Fibroblast of lung (primary cell): ENCODE measurements around the gene ZNHIT2. TPM values are rescaled to one million over a fixed set of nuclear protein-coding genes. Genes with fewer than 3 reads are reported as not detected.
A peak's percentile ranks its signal among the peaks of the same experiment; 100 is the strongest.

Experiments used
- DNase-seq, 2 donors: peaks; one replicate each; pipeline versions ENCODE4 v3.0.0 to v3.0.0-alpha.2; 2010; ENCODE audit warnings: low read depth in 2 of 2
- H2AFZ ChIP-seq: 2 replicates; pipeline ENCODE4 v1.5.1; 2012; ENCODE audit warnings: low read length, control low read depth, inconsistent platforms
- H3K27ac ChIP-seq: 2 replicates; pipeline ENCODE4 v1.5.1; 2011; ENCODE audit warnings: low read length, control low read depth; ENCODE audit not compliant: insufficient read depth
- H3K27me3 ChIP-seq: 2 replicates; pipeline ENCODE4 v1.5.1; 2011; ENCODE audit warnings: mild to moderate bottlenecking, low read length; ENCODE audit not compliant: control insufficient read depth, insufficient read depth
- H3K36me3 ChIP-seq: 2 replicates; pipeline ENCODE4 v1.5.1; 2011; ENCODE audit warnings: low read length; ENCODE audit not compliant: control insufficient read depth, insufficient read depth
- H3K4me1 ChIP-seq: 2 replicates; pipeline ENCODE4 v1.5.1; 2011; ENCODE audit warnings: low read length; ENCODE audit not compliant: control insufficient read depth, insufficient read depth; ENCODE audit errors: extremely low read depth
- H3K4me2 ChIP-seq: 2 replicates; pipeline ENCODE4 v1.5.1; 2011; ENCODE audit warnings: low read length, control low read depth; ENCODE audit not compliant: insufficient read depth; ENCODE audit errors: extremely low read depth
- H3K4me3 ChIP-seq, 4 experiments: fragments of 200-600 bp in 1 of 4; sonication (generic) in 1 of 4; replicated peaks in 1 of 4; 2 replicates each; pipeline ENCODE4 v1.5.1; 2011 to 2016; ENCODE audit warnings: low read length in 4 of 4, low read depth in 3 of 4, mild to moderate bottlenecking in 3 of 4, control low read depth in 2 of 4, inconsistent platforms in 1 of 4, mixed read lengths in 1 of 4; ENCODE audit not compliant: insufficient read depth in 1 of 4; ENCODE audit errors: control extremely low read depth in 1 of 4
- H3K79me2 ChIP-seq: 2 replicates; pipeline ENCODE4 v1.5.1; 2012; ENCODE audit warnings: mild to moderate bottlenecking, low read length, inconsistent platforms; ENCODE audit not compliant: control insufficient read depth, insufficient read depth
- H3K9ac ChIP-seq: 2 replicates; pipeline ENCODE4 v1.5.1; 2011; ENCODE audit warnings: mild to moderate bottlenecking, low read length, control low read depth; ENCODE audit not compliant: insufficient read depth
- H3K9me3 ChIP-seq: 2 replicates; pipeline ENCODE4 v1.5.1; 2012; ENCODE audit warnings: low read depth, low read length; ENCODE audit not compliant: control insufficient read depth, insufficient read depth
- H4K20me1 ChIP-seq: 2 replicates; pipeline ENCODE4 v1.5.1; 2011; ENCODE audit warnings: low read length; ENCODE audit not compliant: control insufficient read depth, insufficient read depth; ENCODE audit errors: extremely low read depth
- EZH2 ChIP-seq: IDR thresholded peaks from 2 replicates; pipeline ENCODE4 v1.5.1; 2012; ENCODE audit warnings: low read length, control low read depth, mild to moderate bottlenecking; ENCODE audit errors: missing control alignments
- polyA minus RNA-seq: library from RNA; depleted of rRNA, polyadenylated mRNA; stranded (reverse); fragments of >200 nt; gene quantifications from 2 replicates; pipeline ENCODE4 v1.2.3, GENCODE V29; 2011; ENCODE audit warnings: low replicate concordance
- polyA plus RNA-seq, 2 donors: library from polyadenylated mRNA; depleted of rRNA in 1 of 2; stranded (reverse) in 1 of 2; unstranded in 1 of 2; fragments of >200 nt; gene quantifications; 2 replicates each; pipeline ENCODE4 v1.2.1, GENCODE V29; 2011 to 2012; ENCODE audit warnings: missing spikeins in 1 of 2
- total RNA-seq: library from RNA; depleted of rRNA; stranded (reverse); fragments of >200 nt; gene quantifications from 2 replicates; pipeline ENCODE4 v1.2.1, GENCODE V29; 2014
- TF ChIP-seq, protein P1 (sequence below), 2 donors: IDR thresholded peaks in 1 of 2; conservative IDR thresholded peaks in 1 of 2; 1 replicate in 1 of 2; 2 replicates in 1 of 2; pipeline ENCODE4 v1.5.1; 2011 to 2012; ENCODE audit warnings: low read length in 2 of 2, control low read depth in 1 of 2, inconsistent platforms in 1 of 2, low read depth in 1 of 2, mild to moderate bottlenecking in 1 of 2

ZNHIT2 gene
- 12.8 and 13.2 TPM in 2 replicates for total RNA-seq
- polyA plus RNA-seq: 1.4 and 1.7 TPM in 2 replicates
- polyA plus RNA-seq (2012): 5.8 and 10.2 TPM in 2 replicates
- 0.94 and 1.0 TPM in 2 replicates for polyA minus RNA-seq

DNA sequence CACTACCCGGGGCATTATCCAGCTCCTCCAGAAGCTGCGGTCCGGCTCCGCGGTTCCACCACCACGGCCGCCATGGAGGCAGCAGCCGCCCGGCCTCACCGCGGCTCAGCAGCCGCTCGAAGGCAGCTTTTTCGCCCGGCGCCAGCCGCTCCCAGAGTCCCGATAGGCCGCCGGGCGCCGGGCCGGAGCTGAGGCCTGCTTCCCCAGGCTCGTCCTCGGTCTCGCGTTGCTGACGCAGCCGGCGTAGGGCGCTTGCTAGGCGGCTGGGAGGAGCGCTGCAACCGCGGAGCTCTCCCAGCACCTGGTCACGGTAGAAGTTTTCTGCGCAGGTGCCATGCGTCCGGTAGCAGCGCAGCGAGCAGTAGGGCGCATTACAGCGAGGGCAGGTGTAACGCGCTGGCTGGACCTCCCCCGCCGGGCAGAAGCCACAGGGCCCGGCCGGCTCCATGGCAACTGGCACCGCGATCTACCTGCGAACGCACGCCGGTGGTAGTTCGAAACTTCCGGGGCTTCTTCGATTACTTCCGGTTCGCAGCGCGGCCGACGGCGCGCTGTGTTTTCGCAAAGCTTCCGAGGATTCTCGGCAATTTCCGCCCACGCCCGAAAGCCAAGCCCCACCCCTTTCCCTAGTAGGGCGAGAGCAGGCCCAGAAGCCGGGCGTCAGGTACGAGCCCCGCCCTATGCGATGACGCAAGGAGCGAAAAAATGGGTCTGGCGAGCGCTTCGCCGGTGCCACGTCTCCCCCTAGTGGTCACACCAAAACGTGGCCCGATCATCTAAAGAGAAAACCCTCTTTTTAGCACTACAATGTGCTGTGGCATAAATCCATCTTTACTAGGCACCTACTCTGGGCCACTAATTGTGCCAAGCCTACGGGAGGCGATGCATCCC lies at the start of gene ZNHIT2:
Gene ZNHIT2, minus strand, starts transcription at position 496 of the 891 bp plus-strand sequence. Its CDS starts 48 bp downstream, at position 448.
- H3K4me3 ChIP-seq: peak within 1 kb of the TSS; percentile 74 to 94 (median 83)
- H3K9me3 ChIP-seq: no peaks in the 10 kb centered on the region
- H3K27ac ChIP-seq: peak within 1 kb of the TSS; percentile 85
- no peak for TF ChIP-seq EZH2
- TF ChIP-seq, protein P1, sequence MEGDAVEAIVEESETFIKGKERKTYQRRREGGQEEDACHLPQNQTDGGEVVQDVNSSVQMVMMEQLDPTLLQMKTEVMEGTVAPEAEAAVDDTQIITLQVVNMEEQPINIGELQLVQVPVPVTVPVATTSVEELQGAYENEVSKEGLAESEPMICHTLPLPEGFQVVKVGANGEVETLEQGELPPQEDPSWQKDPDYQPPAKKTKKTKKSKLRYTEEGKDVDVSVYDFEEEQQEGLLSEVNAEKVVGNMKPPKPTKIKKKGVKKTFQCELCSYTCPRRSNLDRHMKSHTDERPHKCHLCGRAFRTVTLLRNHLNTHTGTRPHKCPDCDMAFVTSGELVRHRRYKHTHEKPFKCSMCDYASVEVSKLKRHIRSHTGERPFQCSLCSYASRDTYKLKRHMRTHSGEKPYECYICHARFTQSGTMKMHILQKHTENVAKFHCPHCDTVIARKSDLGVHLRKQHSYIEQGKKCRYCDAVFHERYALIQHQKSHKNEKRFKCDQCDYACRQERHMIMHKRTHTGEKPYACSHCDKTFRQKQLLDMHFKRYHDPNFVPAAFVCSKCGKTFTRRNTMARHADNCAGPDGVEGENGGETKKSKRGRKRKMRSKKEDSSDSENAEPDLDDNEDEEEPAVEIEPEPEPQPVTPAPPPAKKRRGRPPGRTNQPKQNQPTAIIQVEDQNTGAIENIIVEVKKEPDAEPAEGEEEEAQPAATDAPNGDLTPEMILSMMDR (conservative IDR thresholded peaks at IDR 0.05 in 1 of 2, IDR thresholded peaks at IDR 0.05 in 1 of 2; ENCODE audit: low read depth in 1 of 2, low read length in 2 of 2): peak; percentile 82 to 90
- peak within 1 kb of the TSS; percentile 64 for H3K4me2 ChIP-seq
- H3K9ac ChIP-seq: peak within 1 kb of the TSS; percentile 88
- peaks cover 18% of the 10 kb centered on the region for H3K4me1 ChIP-seq
- no peaks in the 10 kb centered on the region for H4K20me1 ChIP-seq
- peak; percentile 97 to 99 for DNase-seq
- peaks cover 37% of the 10 kb centered on the region for H3K79me2 ChIP-seq
- peak within 1 kb of the TSS; percentile 69 for H2AFZ ChIP-seq
- H3K36me3 ChIP-seq: peaks cover 15% of the 10 kb centered on the region
- no peaks in the 10 kb centered on the region for H3K27me3 ChIP-seq

DNA sequence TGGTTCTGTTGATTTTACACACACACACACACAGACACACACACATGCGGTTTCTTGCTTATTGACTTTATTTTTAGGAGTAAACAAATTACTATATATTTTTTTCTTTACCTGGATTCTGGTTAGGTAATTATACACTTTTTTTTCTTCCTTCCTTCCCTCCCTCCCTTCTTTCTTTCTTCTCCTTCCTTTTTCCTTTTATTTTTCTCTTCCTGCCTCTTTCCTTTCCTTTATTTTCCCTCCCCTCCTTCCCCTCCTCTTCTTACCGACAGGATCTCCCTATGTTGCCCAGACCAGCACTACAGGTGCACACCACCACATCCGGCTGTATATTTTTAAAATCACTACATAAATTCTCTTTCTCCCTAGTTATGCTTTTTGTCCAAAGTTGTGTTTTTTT lies 49.4 kb upstream of the ZNHIT2 start:
- H3K79me2 ChIP-seq: no peaks in the 10 kb centered on the region
- peaks cover 3% of the 10 kb centered on the region for H3K4me1 ChIP-seq
- no peak overlapping the region for H3K4me2 ChIP-seq
- no peak overlapping the region for H3K27ac ChIP-seq
- H3K27me3 ChIP-seq: no peaks in the 10 kb centered on the region
- no peak overlapping the region for H2AFZ ChIP-seq
- no peak for DNase-seq
- TF ChIP-seq, protein P1 (conservative IDR thresholded peaks at IDR 0.05 in 1 of 2, IDR thresholded peaks at IDR 0.05 in 1 of 2; ENCODE audit: low read depth in 1 of 2, low read length in 2 of 2): no peak
- TF ChIP-seq EZH2: no peak
- H3K4me3 ChIP-seq: no peak overlapping the region
- H3K9ac ChIP-seq: no peak overlapping the region
- H3K9me3 ChIP-seq: no peaks in the 10 kb centered on the region
- no peaks in the 10 kb centered on the region for H3K36me3 ChIP-seq
- H4K20me1 ChIP-seq: no peaks in the 10 kb centered on the region

DNA sequence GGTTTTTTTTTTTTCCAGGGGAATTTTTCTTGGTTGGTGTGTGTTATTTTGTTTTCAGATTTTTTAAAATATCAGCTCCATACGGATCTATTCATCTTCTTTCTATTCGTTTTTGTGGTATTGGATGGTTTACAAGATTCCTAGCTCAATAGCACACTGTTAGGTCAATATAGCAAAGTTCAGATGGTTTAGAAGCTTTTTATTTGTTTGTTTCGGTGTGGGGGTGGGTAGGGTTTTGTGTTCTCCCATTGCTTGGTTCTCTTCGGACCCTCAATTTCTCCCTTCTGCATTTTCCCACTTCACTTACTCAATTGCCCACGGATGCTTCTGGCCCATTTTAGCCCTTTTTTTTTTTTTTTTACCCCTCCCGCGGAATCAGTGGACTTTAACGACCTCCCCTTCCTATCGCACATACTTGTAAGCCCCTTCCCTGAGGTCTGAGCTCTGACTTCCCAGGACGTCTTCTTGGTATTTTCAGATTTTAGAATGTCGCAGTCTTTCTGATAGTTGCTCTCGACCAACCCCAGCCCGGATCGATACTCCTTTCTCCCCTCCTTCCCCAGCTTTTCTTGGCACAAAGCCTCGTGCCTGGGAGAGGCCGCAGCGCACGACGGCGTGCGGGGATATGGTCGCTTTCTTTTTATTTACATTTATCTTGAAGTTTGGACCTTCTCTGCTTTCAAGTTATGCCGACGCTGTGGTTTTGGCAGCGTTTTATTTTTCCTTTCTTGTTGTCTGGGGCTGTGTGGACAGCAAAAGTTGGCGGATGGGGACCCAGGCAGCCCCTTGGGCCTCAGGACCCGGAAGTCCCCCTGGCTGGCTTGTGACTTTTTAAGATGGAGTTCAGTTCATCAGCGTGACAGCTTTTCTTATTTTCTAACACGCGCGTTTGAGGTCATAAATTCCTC lies 48.2 kb upstream of the ZNHIT2 start:
- Histone ChIP-seq H2AFZ (peak overlapping the region; percentile 91), H3K27ac (peak overlapping the region; percentile 11), H3K27me3 (no peaks in the 10 kb centered on the region), H3K79me2 (no peaks in the 10 kb centered on the region), H3K4me3 (peak overlapping the region in 3 of 4 experiments; percentile 8 to 45 (median 37)), H4K20me1 (no peaks in the 10 kb centered on the region), H3K9ac (peak overlapping the region; percentile 21), H3K4me1 (peaks cover 3% of the 10 kb centered on the region), H3K36me3 (no peaks in the 10 kb centered on the region), H3K9me3 (no peaks in the 10 kb centered on the region), H3K4me2 (peak overlapping the region; percentile 75)
- peak in 1 of 2 donors; percentile 46 for DNase-seq
- TF ChIP-seq EZH2: no peak
- TF ChIP-seq, protein P1 (conservative IDR thresholded peaks at IDR 0.05 in 1 of 2, IDR thresholded peaks at IDR 0.05 in 1 of 2; ENCODE audit: low read depth in 1 of 2, low read length in 2 of 2): no peak
